ENCODE measurements around the gene PFKP.

PFKP gene

DNA sequence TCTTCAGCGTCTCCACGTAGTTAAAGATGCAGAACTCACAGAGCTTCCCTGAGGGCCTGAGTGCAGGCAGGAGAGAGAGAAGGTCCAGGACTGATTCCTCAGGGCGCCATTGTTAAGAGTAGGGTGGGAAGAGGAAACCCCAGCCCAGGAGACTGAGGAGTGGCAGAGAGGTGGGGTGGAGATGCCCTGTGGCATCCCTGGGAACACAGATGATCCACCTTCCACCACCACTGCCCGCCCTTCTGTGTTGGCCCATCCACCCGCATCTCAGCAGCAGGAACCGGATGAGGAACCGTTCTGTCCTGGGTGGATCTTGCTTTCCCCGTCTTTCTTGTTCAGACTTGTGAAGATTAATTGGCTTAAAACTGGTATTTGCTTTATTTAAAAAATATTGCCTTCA, 48.3 kb downstream of the PFKP start:
- no peak for DNase-seq (ENCODE audit: low read depth, low spot score)

DNA sequence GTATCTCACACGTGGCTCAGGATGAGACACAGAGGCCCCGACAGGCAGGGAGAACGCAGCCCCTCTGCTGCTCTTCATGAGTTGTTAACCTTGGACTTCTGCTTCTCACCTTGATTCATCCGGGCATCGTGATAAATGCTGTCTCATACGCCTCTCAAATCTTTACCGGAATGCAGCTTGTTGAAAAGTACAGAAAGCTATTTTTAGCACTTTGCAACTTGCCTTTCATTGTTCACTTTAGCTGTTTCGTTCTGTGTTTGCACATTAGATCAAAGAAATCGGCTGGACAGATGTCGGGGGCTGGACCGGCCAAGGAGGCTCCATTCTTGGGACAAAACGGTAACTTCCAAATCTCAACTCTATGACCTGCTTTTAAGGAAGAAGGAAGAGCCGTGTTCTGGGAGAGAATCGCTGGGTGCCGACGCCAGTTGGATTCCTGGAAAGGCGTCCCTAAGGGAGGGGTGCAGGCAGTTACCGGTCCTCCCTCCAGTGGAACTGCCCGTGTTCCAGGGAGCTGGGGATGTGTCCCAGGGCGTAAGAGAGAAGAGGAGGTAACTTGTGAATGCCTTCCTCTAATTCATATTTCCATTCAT, 49.3 kb downstream of the PFKP start:
- DNase-seq (ENCODE audit: low read depth, low spot score) = no peak

DNA sequence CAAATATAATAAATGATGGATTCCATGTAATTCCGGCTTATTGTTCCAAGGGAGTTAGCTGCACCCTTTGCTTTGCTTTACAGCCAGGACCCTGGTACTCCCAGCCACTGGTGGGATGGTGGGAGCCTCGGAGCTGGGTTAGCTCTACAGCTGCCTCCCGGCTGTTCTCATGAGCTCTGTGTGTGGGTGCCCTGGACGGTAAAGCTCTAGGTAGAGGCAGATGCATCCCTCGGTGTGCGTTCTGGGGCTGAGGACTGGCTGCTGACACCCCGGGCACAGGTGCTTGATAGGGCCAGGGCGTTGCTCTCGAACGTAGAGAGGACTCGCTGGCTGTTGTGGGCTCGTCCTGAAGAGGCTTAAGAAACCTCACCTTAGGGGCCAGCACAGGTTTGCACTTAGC, 50.1 kb downstream of the PFKP start:
- DNase-seq (ENCODE audit: low read depth, low spot score) = no peak

DNA sequence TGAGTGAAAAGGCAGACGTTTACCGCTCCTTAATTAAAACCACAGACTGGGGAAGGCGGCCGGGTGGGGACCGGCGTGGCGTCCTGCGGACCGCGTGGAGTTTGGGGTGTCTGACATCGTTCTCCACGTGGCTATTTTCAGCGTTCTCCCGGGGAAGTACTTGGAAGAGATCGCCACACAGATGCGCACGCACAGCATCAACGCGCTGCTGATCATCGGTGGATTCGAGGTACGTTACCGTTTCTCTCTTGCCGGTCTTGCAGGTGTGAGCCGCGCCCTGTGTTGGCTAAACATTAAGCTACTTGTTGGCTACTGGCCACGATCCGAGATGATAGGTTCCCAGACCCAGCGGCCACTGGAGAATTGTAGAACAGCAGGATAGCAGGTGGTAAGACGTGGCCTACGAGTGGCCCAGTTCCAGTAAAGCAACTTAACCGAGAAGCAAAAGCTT, 51.3 kb downstream of the PFKP start:
- no peak for DNase-seq (ENCODE audit: low read depth, low spot score)

DNA sequence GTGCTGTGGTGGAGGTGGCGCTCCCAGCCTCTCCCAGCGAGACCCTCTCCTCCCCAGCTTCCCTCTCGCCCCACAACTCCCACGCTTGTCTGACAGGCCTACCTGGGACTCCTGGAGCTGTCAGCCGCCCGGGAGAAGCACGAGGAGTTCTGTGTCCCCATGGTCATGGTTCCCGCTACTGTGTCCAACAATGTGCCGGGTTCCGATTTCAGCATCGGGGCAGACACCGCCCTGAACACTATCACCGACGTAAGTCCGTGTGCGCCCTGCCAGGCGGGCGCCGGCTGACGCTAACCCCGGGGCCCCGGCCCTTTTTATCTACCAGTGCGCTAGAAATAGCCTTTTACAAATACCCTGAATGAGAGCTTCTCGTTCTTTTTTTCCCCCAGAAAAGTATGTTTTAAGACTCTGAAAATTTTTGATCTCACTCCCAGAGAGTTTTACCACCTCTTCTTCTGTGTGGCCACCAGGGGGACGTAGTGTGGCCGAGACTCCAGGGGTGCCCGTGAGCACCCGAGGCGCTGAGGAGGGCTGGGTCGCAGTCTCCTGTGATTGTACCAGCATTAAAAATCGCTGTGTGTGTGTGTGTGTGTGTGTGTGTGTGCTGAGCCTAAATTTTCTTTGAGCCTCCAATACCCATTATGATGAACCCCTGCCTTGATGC, 52.6 kb downstream of the PFKP start:
- DNase-seq (ENCODE audit: low read depth, low spot score) = no peak

DNA sequence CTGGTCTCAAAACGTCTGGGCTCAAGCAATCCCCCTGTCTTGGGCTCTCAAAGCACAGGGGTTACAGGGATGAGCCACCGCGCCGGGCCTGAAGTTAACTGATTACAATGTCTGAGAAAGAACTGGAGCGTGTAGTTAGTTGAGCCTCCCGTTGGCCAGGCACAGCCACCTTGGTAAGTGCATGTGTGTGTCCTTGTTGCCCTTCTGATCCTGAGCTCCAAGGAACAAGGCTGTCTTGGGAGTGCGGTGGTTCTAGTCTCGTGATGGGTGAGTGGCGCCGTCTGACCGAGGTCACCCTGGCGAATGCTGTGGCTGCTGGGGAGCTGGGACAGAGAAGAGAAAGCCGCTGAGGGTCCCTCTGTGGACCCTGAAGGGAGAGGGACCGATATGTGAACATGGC, 54.7 kb downstream of the PFKP start:
- DNase-seq (ENCODE audit: low read depth, low spot score) = no peak

DNA sequence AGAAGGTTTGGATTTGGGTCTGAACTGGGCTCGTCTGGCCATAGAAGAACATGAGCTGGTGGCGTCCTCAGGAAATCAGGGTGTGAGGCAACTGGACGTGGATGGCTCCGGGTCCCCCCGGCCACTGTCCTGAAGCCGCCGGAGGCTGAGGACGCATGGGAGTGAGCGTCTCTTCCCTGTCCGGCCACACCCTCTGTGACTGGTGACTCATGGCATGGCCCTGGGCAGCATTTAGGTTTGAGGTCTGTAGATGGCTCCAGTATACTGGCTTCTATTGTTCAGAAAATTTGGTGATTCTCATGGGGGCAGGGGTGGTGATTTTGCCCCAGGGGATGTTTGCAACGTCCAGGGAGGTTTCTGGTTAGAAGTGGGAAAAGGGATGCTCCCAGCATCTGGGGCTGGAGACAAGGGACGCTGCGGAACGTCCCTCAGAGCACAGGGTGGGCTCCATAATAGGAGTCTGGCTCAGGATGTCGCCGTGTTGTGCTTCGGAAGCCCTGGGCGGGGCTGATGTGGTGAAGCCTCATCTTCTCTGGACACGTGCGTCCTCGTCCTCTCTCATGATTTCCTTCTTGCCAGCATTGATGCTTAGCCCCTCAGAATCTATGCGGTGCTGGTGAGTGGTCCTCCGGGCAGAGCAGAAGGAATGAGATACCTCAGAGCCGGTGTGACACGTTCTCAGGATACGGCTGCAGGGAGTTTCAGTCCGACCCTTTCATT, 55.3 kb downstream of the PFKP start:
- DNase-seq (ENCODE audit: low read depth, low spot score) = no peak

DNA sequence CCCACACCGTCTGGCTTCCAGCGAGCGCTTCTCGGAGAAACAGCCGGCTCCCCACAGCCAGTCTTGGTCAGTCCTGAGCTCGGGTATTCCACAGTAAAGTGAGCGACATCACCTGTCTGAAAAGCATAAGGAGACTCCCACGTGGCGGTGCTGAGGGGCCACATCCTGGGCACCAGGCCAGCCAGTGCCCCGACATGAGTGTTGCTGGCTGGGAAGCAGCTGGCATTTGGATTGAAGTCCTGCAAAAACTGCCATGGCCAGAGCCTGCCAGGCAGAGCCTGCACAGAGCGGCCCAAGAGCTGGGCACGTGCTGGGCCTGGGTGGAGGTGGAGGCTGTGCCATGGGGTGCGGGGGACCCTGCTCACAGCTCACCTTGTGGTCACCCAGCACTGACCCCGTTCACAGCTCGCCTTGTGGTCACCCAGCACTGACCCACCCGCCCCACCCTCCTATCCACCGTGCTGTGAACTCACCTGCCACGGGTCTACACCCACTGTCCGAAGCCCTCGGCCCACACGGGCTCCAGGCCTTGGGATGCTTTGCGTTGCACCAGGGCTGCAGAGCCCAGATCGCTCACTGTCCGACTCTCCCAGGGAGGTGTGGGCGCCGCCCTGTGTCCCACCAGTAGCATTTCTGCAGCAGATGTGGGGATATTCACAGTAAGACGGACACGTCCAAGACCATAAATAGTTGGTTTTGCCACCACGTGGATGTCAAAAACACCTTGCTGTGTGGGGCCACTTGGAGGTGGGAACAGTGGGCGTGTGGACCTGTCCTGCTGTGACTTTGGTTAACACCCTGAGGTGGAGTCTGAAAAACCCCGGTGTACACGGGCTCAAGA, 56.4 kb downstream of the PFKP start:
- DNase-seq (ENCODE audit: low read depth, low spot score) = no peak

DNA sequence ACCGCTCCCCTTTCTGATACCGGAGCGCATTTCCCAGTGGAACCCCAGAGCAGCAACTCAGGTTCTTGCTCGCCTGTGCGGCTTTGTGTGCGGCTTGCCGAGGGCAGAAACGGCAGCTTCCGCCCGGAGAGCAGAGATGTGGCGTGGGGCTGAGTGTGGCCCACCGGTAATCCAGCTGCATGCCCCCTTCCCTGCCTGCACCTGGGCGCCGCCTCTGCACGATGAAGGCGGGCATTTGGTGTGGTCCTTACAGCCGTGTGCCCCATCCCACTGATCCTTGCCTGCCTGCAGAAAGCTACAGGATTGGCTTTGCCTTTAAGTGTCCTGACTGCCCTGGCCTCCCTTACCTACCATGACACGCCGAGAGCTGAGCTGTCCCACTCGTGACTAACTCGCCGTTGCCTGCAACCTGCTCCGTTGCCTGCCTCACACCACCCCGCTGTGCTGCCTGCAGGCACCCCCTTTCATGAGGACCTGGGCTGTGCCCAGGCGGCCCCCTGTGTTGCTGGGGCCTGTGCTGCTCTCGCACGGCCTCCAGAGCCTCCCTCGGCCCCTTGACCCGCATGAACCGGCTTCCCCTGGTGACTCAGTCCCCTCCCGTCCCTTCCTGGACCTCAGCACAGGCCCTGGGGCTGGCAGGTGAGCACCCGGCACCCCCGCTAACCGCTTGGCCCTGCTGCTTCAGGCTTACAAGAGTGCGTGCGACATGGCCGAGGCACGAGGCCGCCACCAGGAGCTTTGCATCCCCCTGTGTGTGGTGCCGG, 57.2 kb downstream of the PFKP start:
- no peak for DNase-seq (ENCODE audit: low read depth, low spot score)

DNA sequence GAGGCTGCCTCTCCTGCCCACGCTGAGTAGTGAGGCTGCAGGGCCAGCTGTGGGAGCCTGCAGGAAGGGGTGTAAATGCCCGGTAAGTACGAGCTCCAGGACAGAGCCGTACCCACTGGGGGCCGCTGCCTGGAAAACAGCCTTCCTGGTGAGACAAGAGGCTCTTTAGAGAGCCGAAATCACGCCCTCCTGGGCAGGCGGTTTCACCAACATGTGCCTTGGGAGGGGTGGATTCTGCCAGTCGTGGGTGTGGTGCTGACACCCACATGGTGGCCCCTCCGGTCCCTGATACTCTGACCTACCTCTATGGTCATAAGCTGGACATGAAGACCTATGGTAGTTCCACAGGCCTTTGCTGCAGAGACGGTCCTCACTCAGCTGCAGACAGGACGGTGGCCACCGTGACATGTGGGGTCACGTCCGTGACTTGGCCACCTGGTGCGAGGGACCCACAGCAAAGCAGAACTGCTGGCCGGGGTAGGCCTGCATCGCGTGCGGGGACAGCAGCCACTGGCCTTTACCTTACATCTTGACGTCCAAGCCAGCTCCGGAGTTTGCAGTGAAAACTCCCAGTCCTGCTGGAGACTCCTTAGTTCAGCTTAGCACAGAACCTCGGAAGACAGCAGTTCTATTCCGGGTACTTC, 58.3 kb downstream of the PFKP start:
- DNase-seq (ENCODE audit: low read depth, low spot score) = no peak

DNA sequence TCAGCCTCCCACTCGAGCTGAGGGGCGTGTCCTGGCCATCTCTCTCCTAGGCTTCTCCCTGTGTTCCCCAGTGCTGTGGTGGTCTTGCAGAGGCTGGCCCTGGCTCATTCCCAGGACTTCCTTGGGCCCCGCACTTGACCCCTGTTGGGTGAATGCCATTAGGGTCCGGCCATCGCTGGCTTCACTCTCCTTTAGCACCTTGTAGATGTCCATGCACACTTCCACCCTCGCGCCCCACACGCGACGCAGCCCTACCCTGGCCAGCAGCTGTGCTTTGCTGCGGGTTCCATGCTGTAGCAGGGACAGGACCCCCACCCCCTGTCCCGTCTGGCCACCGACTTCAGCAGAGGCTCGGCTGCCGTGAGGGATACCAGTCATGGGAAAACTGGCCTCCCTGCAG, 58.9 kb downstream of the PFKP start:
- DNase-seq (ENCODE audit: low read depth, low spot score) = no peak

DNA sequence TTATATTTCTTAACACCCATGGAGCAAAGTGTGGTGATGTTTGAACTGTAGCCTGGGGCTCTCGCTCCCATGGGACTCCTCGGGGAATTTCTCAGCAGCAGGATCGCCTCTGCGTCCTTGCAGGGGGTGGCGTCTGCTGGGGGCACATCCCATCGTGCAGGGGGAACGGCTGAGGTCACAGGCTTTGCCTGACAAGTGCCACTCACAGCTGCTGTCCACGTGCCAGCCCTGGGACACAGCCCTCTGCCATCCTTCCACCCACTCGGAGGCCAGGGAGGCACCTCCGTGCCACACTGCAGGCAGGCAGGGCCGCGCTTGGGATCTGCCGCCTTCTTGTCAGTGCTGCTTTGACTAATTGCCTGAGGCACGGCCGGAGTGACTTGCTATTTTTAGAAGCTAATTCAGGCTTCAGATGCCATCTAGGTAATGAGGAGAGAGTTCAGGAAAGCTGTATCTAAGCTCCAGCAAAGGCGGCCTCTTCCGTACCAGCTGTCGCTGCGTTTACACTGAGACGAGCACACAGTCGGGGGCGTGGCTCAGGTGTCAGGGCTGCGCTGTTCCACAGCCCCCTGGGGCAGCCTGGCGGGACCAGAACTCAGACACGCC, 59.5 kb downstream of the PFKP start:
- no peak for DNase-seq (ENCODE audit: low read depth, low spot score)

DNA sequence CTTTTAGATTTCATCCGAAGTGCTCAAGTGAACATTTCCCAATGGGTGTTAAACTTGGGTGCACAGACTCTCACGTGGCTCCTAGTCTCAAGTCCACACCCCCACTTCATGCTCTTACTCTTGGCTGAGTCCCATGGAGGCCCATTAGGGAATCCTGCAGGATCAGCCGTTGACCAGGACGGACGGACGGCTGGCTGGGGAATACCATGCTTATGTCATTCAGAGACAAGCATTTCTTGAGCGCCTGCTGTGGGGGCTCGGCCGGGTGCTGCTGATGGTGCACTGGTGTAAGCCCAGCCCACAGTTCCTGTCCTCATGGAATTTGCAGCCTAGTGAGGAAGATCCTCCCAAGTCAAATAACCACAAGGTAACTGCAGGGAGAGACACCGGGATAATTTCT, 60.6 kb downstream of the PFKP start:
- no peak for DNase-seq (ENCODE audit: low read depth, low spot score)

DNA sequence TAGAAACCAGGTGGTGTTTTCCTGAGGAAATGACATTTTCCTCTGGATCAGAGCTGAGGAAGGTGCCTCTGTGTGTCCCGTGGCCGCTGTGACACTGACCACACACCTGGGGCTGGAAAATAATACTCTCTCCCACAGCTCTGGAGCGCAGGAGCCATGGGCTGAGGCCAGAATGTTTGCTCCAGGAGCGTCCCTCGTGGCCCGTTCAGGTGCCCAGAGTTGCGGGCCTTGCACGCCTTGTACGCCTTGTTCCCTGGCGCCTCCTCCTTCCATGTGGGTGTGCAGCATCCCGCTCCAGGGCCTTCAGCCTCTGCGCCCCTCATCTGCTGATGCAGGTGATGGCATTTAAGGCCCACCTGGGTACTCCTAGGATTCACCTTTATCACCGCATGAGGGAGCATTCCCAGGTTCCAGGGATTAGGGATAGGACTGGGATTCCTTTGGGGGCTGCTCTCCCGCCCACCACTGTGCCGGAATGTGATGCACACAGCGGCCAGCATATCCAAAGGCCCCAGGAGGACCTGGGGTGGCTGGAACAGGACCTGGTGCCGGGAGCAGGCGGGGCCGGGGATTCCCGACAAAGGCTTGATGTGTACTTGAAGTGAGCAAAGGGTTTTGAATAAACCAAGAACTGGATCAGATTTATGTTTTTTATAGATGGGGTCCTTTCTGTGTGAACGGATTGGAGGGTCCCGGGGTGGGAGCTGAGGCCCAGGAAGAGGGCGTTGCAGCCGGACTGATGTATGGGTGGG, 61.2 kb downstream of the PFKP start:
- no peak for DNase-seq (ENCODE audit: low read depth, low spot score)

DNA sequence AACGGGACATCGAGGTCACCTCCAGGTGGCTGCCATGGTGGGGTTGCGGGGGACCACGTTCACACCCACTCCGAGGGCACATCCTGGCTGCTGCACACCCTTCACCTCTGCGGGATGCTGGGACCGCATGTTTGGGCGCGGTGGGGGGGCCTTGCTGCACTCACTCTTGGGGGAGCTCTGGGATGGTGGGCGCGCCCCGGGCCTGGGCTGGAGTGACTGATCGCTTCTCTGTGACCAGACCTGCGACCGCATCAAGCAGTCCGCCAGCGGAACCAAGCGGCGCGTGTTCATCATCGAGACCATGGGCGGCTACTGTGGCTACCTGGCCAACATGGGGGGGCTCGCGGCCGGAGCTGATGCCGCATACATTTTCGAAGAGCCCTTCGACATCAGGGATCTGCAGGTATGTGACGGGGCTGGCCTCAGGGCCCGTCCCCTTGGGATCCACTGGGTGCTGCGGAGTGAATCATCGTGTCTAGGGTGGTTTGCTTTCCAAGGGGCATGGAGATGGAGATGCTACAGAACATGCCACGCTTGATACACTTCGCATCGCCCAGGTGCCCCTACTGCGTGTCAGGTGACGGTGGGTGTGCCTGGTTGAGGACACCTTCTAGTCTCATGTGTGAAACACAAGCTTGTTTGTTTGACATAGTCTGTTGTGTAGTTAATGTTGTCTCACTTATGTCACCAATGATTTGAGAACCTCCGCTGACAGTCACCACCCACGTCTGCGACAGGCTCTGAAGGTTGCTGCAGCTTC, 62.4 kb downstream of the PFKP start:
- no peak for DNase-seq (ENCODE audit: low read depth, low spot score)

DNA sequence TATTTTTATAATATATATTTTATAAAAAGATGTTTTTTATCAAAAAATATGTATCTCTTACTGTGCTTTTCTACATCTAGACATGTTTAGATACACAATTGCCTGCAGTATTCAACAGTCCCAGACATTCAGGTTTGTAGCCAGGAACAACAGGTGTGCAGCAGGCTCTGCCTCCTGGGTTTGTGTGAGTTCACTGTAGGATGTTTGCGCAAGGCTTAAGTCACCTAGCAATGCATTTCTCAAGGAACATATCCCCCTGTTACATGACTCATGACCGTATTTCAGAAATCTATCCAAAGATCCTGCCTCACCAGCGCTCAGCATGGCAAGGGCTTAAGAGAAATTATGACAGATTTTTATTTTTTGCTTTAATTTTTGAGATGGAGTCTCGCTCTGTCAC, 63.8 kb downstream of the PFKP start:
- DNase-seq (ENCODE audit: low read depth, low spot score) = no peak

DNA sequence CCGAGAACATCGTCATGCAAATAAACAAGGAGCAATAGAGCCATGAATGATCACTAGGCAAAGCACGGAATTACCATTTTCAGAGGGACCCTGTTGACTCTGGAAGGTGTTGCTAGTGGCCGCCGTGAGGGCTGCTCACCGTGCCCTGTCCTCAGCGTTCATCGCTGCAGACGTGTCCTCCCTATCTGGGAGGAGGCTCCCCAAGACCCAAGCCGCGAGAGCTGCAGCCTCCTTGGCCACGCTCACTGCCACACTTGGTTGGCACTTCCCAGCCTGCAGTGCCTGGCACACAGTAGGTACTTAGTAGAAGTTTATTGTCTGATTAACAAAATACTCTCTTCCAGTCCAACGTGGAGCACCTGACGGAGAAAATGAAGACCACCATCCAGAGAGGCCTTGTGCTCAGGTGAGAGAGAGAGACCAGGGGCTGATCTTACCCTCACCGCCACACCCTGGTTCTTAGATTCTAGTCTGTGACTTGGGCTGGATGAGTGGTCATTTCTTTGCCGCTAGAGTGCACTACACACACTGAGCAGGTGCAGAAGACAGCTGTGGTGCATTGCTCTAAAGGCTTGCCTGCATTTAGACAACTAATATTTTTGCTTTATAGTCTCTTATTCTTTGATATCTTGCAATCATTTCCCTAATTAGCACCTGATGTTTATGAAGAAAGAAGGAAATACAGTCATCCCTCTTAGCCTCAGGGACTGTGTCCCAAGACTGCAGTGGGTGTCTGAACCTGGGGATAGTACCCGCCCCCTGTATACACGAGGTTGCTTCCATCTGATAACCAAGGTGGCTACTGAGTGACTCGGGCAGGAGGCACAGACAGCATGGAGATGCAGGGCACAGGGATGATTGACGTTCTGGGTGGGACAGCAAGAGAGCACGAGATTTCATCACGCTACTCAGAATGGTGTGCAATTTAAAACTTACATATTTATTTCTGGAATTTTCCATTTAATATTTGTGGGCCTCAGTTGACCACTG, 65.0 kb downstream of the PFKP start:
- no peak for DNase-seq (ENCODE audit: low read depth, low spot score)

DNA sequence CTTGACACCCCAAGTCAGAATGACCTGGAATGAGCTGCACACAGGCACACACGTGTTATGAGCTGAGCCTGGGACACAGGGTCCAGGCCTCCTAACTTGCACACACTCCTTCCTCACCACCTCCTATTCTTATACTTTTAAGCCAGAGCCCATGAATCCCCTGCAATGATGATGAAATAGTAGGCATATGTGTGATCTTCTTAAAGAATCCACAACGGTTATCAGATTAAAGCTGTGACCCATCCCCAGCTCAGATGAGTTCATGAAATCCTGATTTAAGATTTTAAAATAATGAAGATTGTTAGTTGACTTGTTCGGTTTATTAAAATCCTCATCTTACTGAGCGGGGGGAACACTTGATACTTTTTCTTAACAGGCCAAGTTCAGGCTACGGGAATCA, 66.6 kb downstream of the PFKP start:
- DNase-seq (ENCODE audit: low read depth, low spot score) = no peak

All from brain pericyte (primary cell).